ENCODE results near the gene ST3GAL3. TPM values are rescaled to one million over a fixed set of nuclear protein-coding genes. Genes with fewer than 3 reads are reported as not detected.

ST3GAL3 gene
- total and polyA plus RNA-seq, 2 donors (not counting 3 experiments of a cell fraction or from before 2014, with no cell fraction given), result 14.3 to 35.8 TPM

GRCh38 chr1:43831851-43832250 lies 124.5 kb downstream of the ST3GAL3 start:
- no peak overlapping the region for H2AFZ ChIP-seq (ENCODE audit: low read depth, low read length)
- H3K27me3 ChIP-seq (ENCODE audit: control insufficient read depth in 2 of 2, insufficient read depth in 2 of 2, low read length in 2 of 2), result no peaks in the 10 kb centered on the region
- ChIA-PET CTCF (interaction anchor here (1.3 kb wide), 1 partner anchor 103 kb away, joined by 3 read pairs; no protein-coding TSS in a partner anchor), POLR2A (no interaction called here)
- no peaks in the 10 kb centered on the region for H3K79me2 ChIP-seq (ENCODE audit: control insufficient read depth, insufficient read depth, low read length)
- no peaks in the 10 kb centered on the region for H4K20me1 ChIP-seq (replicated peaks; ENCODE audit: control insufficient read depth, extremely low read depth, insufficient read depth, low read length)
- no peak for DNase-seq (ENCODE audit: low read depth, low spot score)
- H3K9me3 ChIP-seq (replicated peaks; ENCODE audit: control insufficient read depth, insufficient read depth, low read length), result no peaks in the 10 kb centered on the region
- dilution Hi-C loops (cut with MboI; ENCODE audit: extremely low pct_ligation_motif_present, low sequenced_read_pairs), result no loop called here
- TF ChIP-seq POLR2A (IDR thresholded peaks at IDR 0.05; ENCODE audit: low read depth, low read length), result no peak
- no peak for TF ChIP-seq GATA2 (IDR thresholded peaks at IDR 0.05; ENCODE audit: insufficient read depth, insufficient read length, low read depth, low read length)
- no peak for TF ChIP-seq JUN (IDR thresholded peaks at IDR 0.05; ENCODE audit: borderline replicate concordance, insufficient read depth, insufficient read length, low read depth)
- TF ChIP-seq MYC (IDR thresholded peaks at IDR 0.05; ENCODE audit: low read depth, low read length), result no peak
- TF ChIP-seq, protein P1, sequence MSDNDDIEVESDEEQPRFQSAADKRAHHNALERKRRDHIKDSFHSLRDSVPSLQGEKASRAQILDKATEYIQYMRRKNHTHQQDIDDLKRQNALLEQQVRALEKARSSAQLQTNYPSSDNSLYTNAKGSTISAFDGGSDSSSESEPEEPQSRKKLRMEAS (IDR thresholded peaks at IDR 0.05; ENCODE audit: insufficient read depth, insufficient read length), result no peak
- no peak for TF ChIP-seq EZH2 (IDR thresholded peaks at IDR 0.05; ENCODE audit: borderline replicate concordance, low read depth, low read length, severe bottlenecking)
- no peak for TF ChIP-seq POLR2AphosphoS5 (IDR thresholded peaks at IDR 0.05; ENCODE audit: insufficient read depth, low read depth, low read length)
- TF ChIP-seq CTCF (IDR thresholded peaks at IDR 0.05; ENCODE audit: extremely low read depth in 1 of 2, insufficient read depth in 1 of 2, low read depth in 1 of 2, low read length in 2 of 2), result no peak
- intact Hi-C loops (cut with micrococcal nuclease), result no loop called here
- H3K4me3 ChIP-seq (replicated peaks in 1 of 3; ENCODE audit: insufficient read depth in 1 of 3, low read depth in 1 of 3, low read length in 3 of 3), result no peak overlapping the region
- H3K4me2 ChIP-seq (ENCODE audit: insufficient read depth, low read length), result no peak overlapping the region
- H3K4me1 ChIP-seq (ENCODE audit: control insufficient read depth, extremely low read depth, insufficient read depth, low read length), result peaks cover 11% of the 10 kb centered on the region
- H3K9ac ChIP-seq (replicated peaks; ENCODE audit: extremely low read depth, insufficient read depth, low read length), result no peak overlapping the region
- no TSS peak for BruUV-seq (replicated peaks)
- H3K36me3 ChIP-seq (ENCODE audit: control insufficient read depth in 2 of 2, extremely low read depth in 1 of 2, insufficient read depth in 2 of 2, low read length in 2 of 2), result peaks cover 0 to 2% of the 10 kb centered on the region in 2 experiments
- H3K27ac ChIP-seq (ENCODE audit: insufficient read depth, low read depth, low read length), result no peak overlapping the region
- FAIRE-seq, result no peak
- no peaks in the 10 kb centered on the region for H3K9me1 ChIP-seq (replicated peaks; ENCODE audit: control insufficient read depth, extremely low read depth, insufficient read depth, low read length)
